ENCODE data around the gene WIPF1.

The WIPF1 gene

DNA sequence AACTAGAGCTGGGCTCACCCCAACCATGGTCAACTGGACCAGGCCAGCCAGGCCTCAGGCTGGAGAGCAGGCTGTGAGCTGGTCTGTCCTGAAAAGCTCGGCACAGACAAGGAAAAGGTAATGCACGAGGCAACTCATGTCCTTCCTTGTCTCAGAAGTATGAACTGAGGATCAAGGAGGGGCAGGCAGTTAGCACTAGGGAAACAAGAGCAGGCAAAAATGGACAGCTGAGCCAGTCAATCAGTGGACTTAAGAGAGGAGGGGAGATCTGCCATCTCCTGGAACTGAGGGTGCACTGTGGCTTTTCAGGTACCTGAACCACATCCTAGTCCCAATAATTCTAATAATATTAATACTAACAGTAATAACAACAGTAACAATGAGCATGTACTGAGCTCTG, 20.6 kb upstream of the WIPF1 start:
- no peak overlapping the region for H3K4me3 ChIP-seq (ENCODE audit: low read depth, low read length)
- H3K27me3 ChIP-seq (ENCODE audit: control insufficient read depth, insufficient read depth, low read length), result no peaks in the 10 kb centered on the region
- H3K9me3 ChIP-seq (ENCODE audit: control insufficient read depth, insufficient read depth, low read depth, low read length), result no peaks in the 10 kb centered on the region
- H3K36me3 ChIP-seq (ENCODE audit: control insufficient read depth, insufficient read depth, low read length), result no peaks in the 10 kb centered on the region
- H3K27ac ChIP-seq (ENCODE audit: low read depth, low read length), result no peak overlapping the region
- peaks cover 12% of the 10 kb centered on the region; the same call in 1 of the 2 replicates for H3K4me1 ChIP-seq (ENCODE audit: control insufficient read depth, insufficient read depth, low read length)
- no peak overlapping the region for H3K9ac ChIP-seq (ENCODE audit: low read length)

DNA sequence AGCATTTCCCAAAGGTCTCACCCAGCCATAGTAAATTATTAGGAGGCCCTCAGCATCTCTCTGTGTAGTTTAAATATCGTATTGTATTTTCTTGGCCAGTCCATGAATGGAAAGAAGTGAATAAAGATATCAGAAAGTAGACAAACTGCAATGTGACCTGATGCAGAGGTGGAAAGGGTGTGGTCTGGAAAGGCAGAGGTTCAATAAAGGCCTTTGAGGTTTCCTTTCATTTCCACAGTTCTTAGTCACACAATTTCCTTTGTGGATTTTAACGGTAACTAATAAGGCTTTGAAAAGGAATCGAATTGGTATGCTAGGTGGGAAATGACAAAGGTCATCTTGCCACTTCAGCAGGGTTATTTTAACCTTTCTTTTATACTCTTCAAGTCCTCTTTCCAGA, 20.1 kb upstream of the WIPF1 start:
- no peak overlapping the region for H3K9ac ChIP-seq (ENCODE audit: low read length)
- H3K9me3 ChIP-seq (ENCODE audit: control insufficient read depth, insufficient read depth, low read depth, low read length), result no peaks in the 10 kb centered on the region
- peaks cover 12% of the 10 kb centered on the region; the same call in 1 of the 2 replicates for H3K4me1 ChIP-seq (ENCODE audit: control insufficient read depth, insufficient read depth, low read length)
- no peaks in the 10 kb centered on the region for H3K27me3 ChIP-seq (ENCODE audit: control insufficient read depth, insufficient read depth, low read length)
- H3K27ac ChIP-seq (ENCODE audit: low read depth, low read length), result no peak overlapping the region
- H3K36me3 ChIP-seq (ENCODE audit: control insufficient read depth, insufficient read depth, low read length), result no peaks in the 10 kb centered on the region
- no peak overlapping the region for H3K4me3 ChIP-seq (ENCODE audit: low read depth, low read length)

DNA sequence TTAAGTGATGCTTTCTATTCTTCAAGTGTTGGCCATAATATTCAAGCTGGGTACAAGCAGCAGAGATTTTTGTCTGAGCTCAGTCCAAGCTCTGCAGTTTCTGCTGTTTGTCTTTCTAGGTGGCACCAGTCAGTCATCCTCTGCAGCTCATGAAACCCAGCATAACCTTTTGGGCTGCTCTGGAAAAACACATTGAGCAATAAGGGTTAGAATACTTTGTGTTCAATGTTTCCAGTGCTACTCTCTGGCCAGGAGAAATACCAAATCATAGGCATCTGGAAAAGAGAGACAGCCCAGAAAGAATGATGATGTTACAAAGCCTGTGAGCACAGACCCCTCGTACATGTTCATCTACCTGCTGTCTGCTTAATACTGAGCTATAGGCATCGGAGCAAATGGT, 19.5 kb upstream of the WIPF1 start:
- H3K36me3 ChIP-seq (ENCODE audit: control insufficient read depth, insufficient read depth, low read length), result no peaks in the 10 kb centered on the region
- no peaks in the 10 kb centered on the region for H3K9me3 ChIP-seq (ENCODE audit: control insufficient read depth, insufficient read depth, low read depth, low read length)
- H3K4me1 ChIP-seq (ENCODE audit: control insufficient read depth, insufficient read depth, low read length), result peaks cover 12% of the 10 kb centered on the region; the same call in 1 of the 2 replicates
- no peak overlapping the region for H3K4me3 ChIP-seq (ENCODE audit: low read depth, low read length)
- H3K9ac ChIP-seq (ENCODE audit: low read length), result no peak overlapping the region
- H3K27ac ChIP-seq (ENCODE audit: low read depth, low read length), result no peak overlapping the region
- H3K27me3 ChIP-seq (ENCODE audit: control insufficient read depth, insufficient read depth, low read length), result no peaks in the 10 kb centered on the region

DNA sequence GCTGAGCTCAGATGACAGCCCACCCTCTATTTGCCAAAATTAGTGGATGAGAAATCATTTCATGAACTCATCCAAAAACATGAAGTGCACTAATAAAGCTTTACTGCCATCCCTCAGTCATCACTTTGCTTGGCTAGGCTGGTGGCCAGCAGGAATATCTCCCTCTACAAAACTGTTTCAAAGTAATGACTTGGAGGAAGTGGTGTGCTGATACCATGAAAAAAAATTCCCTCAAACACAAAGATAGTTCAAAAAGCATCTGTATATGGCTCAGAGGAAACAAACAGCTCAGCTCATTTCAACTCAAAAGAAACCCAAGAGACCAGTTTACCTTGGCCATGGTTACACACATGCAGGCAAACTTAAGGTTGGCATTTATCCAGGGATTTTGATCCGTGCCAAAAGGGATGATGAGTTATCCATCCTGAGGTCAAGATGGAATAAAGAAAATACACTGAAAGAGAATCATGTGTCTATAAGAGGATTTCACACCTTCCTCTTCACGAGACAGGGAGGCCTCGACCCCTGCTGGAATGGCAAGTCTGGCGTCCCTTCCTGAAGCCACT, 18.4 kb upstream of the WIPF1 start:
- no peaks in the 10 kb centered on the region for H3K27me3 ChIP-seq (ENCODE audit: control insufficient read depth, insufficient read depth, low read length)
- H3K27ac ChIP-seq (ENCODE audit: low read depth, low read length), result no peak overlapping the region
- no peak overlapping the region for H3K4me3 ChIP-seq (ENCODE audit: low read depth, low read length)
- no peak overlapping the region for H3K9ac ChIP-seq (ENCODE audit: low read length)
- peaks cover 12% of the 10 kb centered on the region; the same call in 1 of the 2 replicates for H3K4me1 ChIP-seq (ENCODE audit: control insufficient read depth, insufficient read depth, low read length)
- H3K9me3 ChIP-seq (ENCODE audit: control insufficient read depth, insufficient read depth, low read depth, low read length), result no peaks in the 10 kb centered on the region
- no peaks in the 10 kb centered on the region for H3K36me3 ChIP-seq (ENCODE audit: control insufficient read depth, insufficient read depth, low read length)

DNA sequence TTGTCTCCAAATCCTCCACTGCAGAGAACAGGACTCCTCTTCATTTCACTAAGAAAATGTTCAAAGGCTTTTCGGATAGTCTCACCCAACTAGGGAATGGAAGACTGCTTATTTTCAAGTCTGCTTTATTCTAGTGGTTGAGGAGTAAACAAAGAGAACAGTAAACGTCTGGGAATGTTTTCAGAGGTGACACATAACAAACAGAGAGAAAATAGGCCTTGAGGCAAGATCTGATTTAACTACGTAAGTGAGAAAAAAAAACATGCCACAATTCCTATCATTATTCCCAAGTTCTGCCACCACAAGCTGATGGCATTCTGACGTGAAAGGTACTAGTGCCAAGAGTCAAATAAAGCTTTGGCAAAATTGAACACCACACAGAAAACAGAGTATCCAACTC, 16.7 kb upstream of the WIPF1 start:
- no peak overlapping the region for H3K9ac ChIP-seq (ENCODE audit: low read length)
- peaks cover 12% of the 10 kb centered on the region; the same call in 1 of the 2 replicates for H3K4me1 ChIP-seq (ENCODE audit: control insufficient read depth, insufficient read depth, low read length)
- no peaks in the 10 kb centered on the region for H3K27me3 ChIP-seq (ENCODE audit: control insufficient read depth, insufficient read depth, low read length)
- no peak overlapping the region for H3K4me3 ChIP-seq (ENCODE audit: low read depth, low read length)
- no peaks in the 10 kb centered on the region for H3K9me3 ChIP-seq (ENCODE audit: control insufficient read depth, insufficient read depth, low read depth, low read length)
- peak overlapping the region; percentile 40; the same call in 1 of the 2 replicates for H3K27ac ChIP-seq (ENCODE audit: low read depth, low read length)
- no peaks in the 10 kb centered on the region for H3K36me3 ChIP-seq (ENCODE audit: control insufficient read depth, insufficient read depth, low read length)

DNA sequence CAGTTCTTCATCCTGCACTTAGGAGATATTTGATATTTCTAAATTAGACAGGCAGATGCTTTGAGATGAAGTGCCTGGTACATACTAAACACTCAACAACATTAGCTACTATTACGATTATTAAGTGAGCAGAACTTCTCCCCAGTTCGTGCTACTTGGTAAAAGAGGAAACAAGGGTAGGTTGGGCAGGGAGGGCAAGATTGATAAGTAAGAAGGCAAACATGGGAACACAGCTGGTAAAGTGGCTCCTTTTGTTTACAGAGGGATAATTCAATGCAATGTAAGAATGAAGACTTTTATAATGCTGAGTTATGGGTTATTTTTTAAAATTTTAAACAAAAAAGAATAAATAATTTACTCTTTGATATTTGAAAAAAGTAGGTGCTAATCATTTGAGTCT, 15.9 kb upstream of the WIPF1 start:
- H3K9ac ChIP-seq (ENCODE audit: low read length), result no peak overlapping the region
- peaks cover 12% of the 10 kb centered on the region; the same call in 1 of the 2 replicates for H3K4me1 ChIP-seq (ENCODE audit: control insufficient read depth, insufficient read depth, low read length)
- no peak overlapping the region for H3K4me3 ChIP-seq (ENCODE audit: low read depth, low read length)
- H3K27ac ChIP-seq (ENCODE audit: low read depth, low read length), result no peak overlapping the region
- no peaks in the 10 kb centered on the region for H3K27me3 ChIP-seq (ENCODE audit: control insufficient read depth, insufficient read depth, low read length)
- no peaks in the 10 kb centered on the region for H3K9me3 ChIP-seq (ENCODE audit: control insufficient read depth, insufficient read depth, low read depth, low read length)
- no peaks in the 10 kb centered on the region for H3K36me3 ChIP-seq (ENCODE audit: control insufficient read depth, insufficient read depth, low read length)

DNA sequence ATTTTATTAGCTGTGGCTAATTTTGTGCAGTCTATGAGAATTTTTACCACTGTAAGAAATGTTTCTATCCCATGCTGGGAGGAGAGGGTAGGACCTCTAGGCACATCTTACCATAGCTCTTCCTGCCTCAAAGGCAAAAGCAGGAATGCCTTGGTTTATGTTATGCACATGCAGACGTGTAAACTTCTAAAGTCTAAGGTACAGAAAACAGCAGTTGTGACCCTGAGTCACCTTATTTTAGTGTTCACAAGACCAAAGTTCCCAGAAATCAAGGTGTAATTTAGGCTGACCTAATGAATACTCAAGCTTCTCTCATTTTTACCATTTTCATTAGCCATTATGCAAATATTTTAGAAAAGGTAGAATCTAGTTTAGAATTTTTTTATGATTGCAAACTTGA, 15.4 kb upstream of the WIPF1 start:
- no peaks in the 10 kb centered on the region for H3K36me3 ChIP-seq (ENCODE audit: control insufficient read depth, insufficient read depth, low read length)
- peaks cover 12% of the 10 kb centered on the region; the same call in 1 of the 2 replicates for H3K4me1 ChIP-seq (ENCODE audit: control insufficient read depth, insufficient read depth, low read length)
- H3K9ac ChIP-seq (ENCODE audit: low read length), result no peak overlapping the region
- no peaks in the 10 kb centered on the region for H3K9me3 ChIP-seq (ENCODE audit: control insufficient read depth, insufficient read depth, low read depth, low read length)
- H3K4me3 ChIP-seq (ENCODE audit: low read depth, low read length), result no peak overlapping the region
- H3K27me3 ChIP-seq (ENCODE audit: control insufficient read depth, insufficient read depth, low read length), result no peaks in the 10 kb centered on the region
- H3K27ac ChIP-seq (ENCODE audit: low read depth, low read length), result no peak overlapping the region

DNA sequence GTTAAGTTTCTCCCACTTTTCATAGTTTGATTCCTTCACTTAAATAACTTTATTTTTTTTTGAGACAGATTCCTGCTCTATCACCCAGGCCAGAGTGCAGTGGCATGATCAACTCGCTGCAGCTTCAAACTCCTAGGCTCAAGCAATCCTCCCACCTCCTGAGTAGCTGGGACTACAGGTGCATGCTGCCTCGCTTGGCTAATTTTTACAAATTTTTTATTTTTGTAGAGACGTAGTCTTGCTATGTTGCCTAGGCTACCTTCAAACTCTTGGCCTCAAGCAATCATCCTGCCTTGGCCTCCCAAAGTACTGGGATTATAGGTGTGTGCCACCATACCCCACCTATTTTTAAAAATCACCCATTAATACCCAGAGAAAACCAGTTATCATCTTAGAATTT, 14.2 kb upstream of the WIPF1 start:
- H3K9ac ChIP-seq (ENCODE audit: low read length), result no peak overlapping the region
- H3K4me3 ChIP-seq (ENCODE audit: low read depth, low read length), result no peak overlapping the region
- no peaks in the 10 kb centered on the region for H3K36me3 ChIP-seq (ENCODE audit: control insufficient read depth, insufficient read depth, low read length)
- H3K27me3 ChIP-seq (ENCODE audit: control insufficient read depth, insufficient read depth, low read length), result no peaks in the 10 kb centered on the region
- H3K4me1 ChIP-seq (ENCODE audit: control insufficient read depth, insufficient read depth, low read length), result peaks cover 12% of the 10 kb centered on the region; the same call in 1 of the 2 replicates
- H3K9me3 ChIP-seq (ENCODE audit: control insufficient read depth, insufficient read depth, low read depth, low read length), result no peaks in the 10 kb centered on the region
- H3K27ac ChIP-seq (ENCODE audit: low read depth, low read length), result no peak overlapping the region

DNA sequence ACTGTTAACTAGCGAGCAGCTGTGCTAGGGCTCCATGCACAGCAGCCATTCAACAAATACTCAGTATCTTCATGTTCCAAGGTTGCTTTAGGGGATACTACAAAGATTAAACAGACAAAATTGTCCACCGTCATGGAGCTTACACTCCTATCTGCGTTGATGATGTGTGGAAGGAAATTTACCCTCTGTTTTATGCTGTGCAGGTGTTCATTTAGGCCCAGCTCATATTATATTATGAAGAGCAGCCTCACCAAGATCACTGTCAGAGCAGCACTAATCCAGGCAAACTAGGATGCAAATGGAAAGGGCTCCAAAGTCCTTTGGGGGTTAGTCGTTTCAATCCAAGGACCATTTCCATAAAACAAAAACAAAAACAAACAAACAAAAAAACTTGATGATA, 13.4 kb upstream of the WIPF1 start:
- Histone ChIP-seq H3K4me1 (ENCODE audit: control insufficient read depth, insufficient read depth, low read length) (peaks cover 12% of the 10 kb centered on the region; the same call in 1 of the 2 replicates), H3K27me3 (ENCODE audit: control insufficient read depth, insufficient read depth, low read length) (no peaks in the 10 kb centered on the region), H3K4me3 (ENCODE audit: low read depth, low read length) (no peak overlapping the region), H3K9me3 (ENCODE audit: control insufficient read depth, insufficient read depth, low read depth, low read length) (no peaks in the 10 kb centered on the region), H3K36me3 (ENCODE audit: control insufficient read depth, insufficient read depth, low read length) (no peaks in the 10 kb centered on the region), H3K9ac (ENCODE audit: low read length) (no peak overlapping the region), H3K27ac (ENCODE audit: low read depth, low read length) (no peak overlapping the region)

DNA sequence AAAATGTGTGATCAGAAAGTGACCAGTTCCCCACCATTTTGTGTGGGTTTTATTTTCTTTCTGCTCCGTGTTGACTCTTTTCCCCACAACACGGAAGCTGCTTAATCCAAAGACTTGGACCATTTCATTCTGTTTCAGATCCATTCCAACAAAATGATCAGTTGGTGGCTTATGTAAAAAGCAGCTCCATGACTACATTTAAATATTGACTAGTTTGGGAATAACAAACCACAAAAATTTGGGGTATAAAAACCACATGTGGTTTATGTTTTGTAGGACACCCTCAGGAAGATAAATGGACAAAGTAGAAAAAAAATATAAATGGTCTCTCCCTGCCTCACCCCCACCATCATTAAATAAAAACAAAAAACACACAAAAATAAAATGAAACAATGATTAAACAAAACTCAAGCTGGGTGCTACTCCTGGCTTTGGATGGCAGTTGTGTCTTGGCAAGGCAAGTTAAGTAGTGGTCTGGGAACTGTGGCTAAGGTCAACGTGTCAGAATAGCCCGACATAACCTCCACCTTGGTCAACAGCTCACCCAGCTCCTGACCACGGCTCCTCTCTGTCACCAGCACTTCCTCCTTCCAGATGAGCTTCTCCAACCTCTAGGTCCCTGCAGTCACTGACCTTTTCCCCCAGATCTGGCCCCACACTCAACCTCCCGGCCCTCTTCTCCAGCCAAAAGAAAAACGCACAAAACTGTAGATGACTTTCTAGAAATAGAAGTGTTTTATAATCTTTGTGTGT, 12.8 kb upstream of the WIPF1 start:
- no peak overlapping the region for H3K4me3 ChIP-seq (ENCODE audit: low read depth, low read length)
- no peaks in the 10 kb centered on the region for H3K9me3 ChIP-seq (ENCODE audit: control insufficient read depth, insufficient read depth, low read depth, low read length)
- no peaks in the 10 kb centered on the region for H3K27me3 ChIP-seq (ENCODE audit: control insufficient read depth, insufficient read depth, low read length)
- no peaks in the 10 kb centered on the region for H3K36me3 ChIP-seq (ENCODE audit: control insufficient read depth, insufficient read depth, low read length)
- H3K9ac ChIP-seq (ENCODE audit: low read length), result no peak overlapping the region
- no peak overlapping the region for H3K27ac ChIP-seq (ENCODE audit: low read depth, low read length)
- H3K4me1 ChIP-seq (ENCODE audit: control insufficient read depth, insufficient read depth, low read length), result peaks cover 12% of the 10 kb centered on the region; the same call in 1 of the 2 replicates

DNA sequence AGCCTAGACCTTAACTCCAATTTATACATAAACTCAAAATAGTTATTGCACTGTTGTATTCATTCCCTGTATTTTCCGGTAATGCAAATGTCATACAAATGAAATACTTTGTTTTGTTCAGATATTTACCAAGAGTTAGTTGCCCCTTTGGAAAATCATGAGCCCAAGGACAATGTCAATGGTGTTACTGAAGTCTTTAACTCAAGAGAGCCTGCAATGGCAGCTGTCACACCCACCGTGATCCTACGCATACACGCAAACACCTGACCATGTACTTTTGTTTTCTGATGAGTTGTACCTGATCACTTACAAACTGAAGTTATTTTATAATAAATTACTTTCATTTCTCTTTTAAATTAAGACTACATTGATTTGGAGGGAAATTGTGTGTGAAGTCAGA, 11.7 kb upstream of the WIPF1 start:
- Histone ChIP-seq H3K27me3 (ENCODE audit: control insufficient read depth, insufficient read depth, low read length) (no peaks in the 10 kb centered on the region), H3K36me3 (ENCODE audit: control insufficient read depth, insufficient read depth, low read length) (no peaks in the 10 kb centered on the region), H3K9me3 (ENCODE audit: control insufficient read depth, insufficient read depth, low read depth, low read length) (no peaks in the 10 kb centered on the region), H3K27ac (ENCODE audit: low read depth, low read length) (no peak overlapping the region), H3K9ac (ENCODE audit: low read length) (no peak overlapping the region), H3K4me3 (ENCODE audit: low read depth, low read length) (no peak overlapping the region), H3K4me1 (ENCODE audit: control insufficient read depth, insufficient read depth, low read length) (peaks cover 8% of the 10 kb centered on the region; the same call in 1 of the 2 replicates)

Data from HUES6 (cell line).